Measurements from ENCODE around the gene SIPA1L3.

DNA sequence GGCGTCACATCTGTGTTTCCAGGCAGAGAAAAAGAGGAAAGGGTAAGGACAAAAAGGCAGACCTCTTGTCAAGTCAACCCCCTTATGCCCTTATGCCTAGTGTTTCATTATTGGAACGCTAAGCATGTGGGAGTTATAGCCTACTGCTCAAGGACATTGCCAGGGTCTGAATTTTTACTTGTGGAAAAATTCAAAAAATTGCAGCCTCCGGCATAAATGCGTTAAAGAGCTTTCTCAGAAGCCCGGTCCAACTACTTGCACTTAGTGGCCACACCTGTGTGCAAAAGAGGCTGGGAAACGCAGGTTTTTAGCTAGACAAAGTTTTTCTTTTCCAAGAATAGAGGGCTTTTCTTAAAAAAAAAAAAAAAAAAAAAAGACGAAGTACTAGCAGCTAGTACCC, 177.2 kb downstream of the SIPA1L3 start:
- TF ChIP-seq, protein P1, sequence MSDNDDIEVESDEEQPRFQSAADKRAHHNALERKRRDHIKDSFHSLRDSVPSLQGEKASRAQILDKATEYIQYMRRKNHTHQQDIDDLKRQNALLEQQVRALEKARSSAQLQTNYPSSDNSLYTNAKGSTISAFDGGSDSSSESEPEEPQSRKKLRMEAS (IDR thresholded peaks at IDR 0.05; ENCODE audit: low read depth, low read length): no peak
- TF ChIP-seq, protein P2, sequence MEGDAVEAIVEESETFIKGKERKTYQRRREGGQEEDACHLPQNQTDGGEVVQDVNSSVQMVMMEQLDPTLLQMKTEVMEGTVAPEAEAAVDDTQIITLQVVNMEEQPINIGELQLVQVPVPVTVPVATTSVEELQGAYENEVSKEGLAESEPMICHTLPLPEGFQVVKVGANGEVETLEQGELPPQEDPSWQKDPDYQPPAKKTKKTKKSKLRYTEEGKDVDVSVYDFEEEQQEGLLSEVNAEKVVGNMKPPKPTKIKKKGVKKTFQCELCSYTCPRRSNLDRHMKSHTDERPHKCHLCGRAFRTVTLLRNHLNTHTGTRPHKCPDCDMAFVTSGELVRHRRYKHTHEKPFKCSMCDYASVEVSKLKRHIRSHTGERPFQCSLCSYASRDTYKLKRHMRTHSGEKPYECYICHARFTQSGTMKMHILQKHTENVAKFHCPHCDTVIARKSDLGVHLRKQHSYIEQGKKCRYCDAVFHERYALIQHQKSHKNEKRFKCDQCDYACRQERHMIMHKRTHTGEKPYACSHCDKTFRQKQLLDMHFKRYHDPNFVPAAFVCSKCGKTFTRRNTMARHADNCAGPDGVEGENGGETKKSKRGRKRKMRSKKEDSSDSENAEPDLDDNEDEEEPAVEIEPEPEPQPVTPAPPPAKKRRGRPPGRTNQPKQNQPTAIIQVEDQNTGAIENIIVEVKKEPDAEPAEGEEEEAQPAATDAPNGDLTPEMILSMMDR (IDR thresholded peaks at IDR 0.05; ENCODE audit: low read depth, low read length): no peak

Data from NB4 (cell line).